ENCODE measurements around the gene TRAF1. TPM values are rescaled to one million over a fixed set of nuclear protein-coding genes. Genes with fewer than 3 reads are reported as not detected.

Gene TRAF1
- total and polyA plus RNA-seq, 4 donors: 0.38 to 2.6 (median 0.71) TPM

- Histone ChIP-seq H3K4me1 (ENCODE audit: control insufficient read depth in 4 of 4, insufficient read depth in 4 of 4, low read length in 3 of 4) (no peaks in the 10 kb centered on the region), H3K9ac (ENCODE audit: low read depth in 1 of 2, low read length in 2 of 2) (no peak overlapping the region), H3K9me3 (ENCODE audit: control insufficient read depth in 4 of 4, low read length in 3 of 4) (no peaks in the 10 kb centered on the region), H3K27ac (ENCODE audit: low read depth in 1 of 2, low read length in 2 of 2) (no peak overlapping the region), H3K27me3 (ENCODE audit: control insufficient read depth in 4 of 4, insufficient read depth in 4 of 4, low read length in 3 of 4) (no peaks in the 10 kb centered on the region), H3K36me3 (ENCODE audit: control insufficient read depth in 4 of 4, insufficient read depth in 3 of 4, low read depth in 1 of 4, low read length in 3 of 4) (peaks cover 4 to 43% (median 38%) of the 10 kb centered on the region in 4 donors), H3K4me3 (ENCODE audit: low read depth in 1 of 3, low read length in 3 of 3) (no peak overlapping the region)
- no peak for TF ChIP-seq CTCF (IDR thresholded peaks at IDR 0.05; ENCODE audit: low read depth, low read length, missing input control)
- no peak for TF ChIP-seq EGR1 (IDR thresholded peaks at IDR 0.05; ENCODE audit: low read depth in 2 of 2)
- no peak for TF ChIP-seq RXRA (IDR thresholded peaks at IDR 0.05)
- TF ChIP-seq HNF4A (conservative IDR thresholded peaks at IDR 0.05): no peak
- TF ChIP-seq REST (IDR thresholded peaks at IDR 0.05): no peak
- TF ChIP-seq YY1 (IDR thresholded peaks at IDR 0.05): no peak
- no peak for TF ChIP-seq FOXA2 (IDR thresholded peaks at IDR 0.05)
- no peak for TF ChIP-seq RAD21 (IDR thresholded peaks at IDR 0.05)
- TF ChIP-seq SP1 (IDR thresholded peaks at IDR 0.05): no peak
- WGBS: 85% methylated on average over 8 of the region's 8 CpGs
- no peak for DNase-seq (ENCODE audit: low spot score)
Observed at GRCh38 chr9:120950421-120951388, 24.1 kb upstream of the TRAF1 start.

GRCh38 chr9:120949290-120949689 is 22.7 kb upstream of the TRAF1 start:
- Histone ChIP-seq H3K4me1 (ENCODE audit: control insufficient read depth in 4 of 4, insufficient read depth in 4 of 4, low read length in 3 of 4) (peaks cover 0 to 5% (median 2%) of the 10 kb centered on the region in 4 donors), H3K9me3 (ENCODE audit: control insufficient read depth in 4 of 4, low read length in 3 of 4) (no peaks in the 10 kb centered on the region), H3K27ac (ENCODE audit: low read depth in 1 of 2, low read length in 2 of 2) (no peak overlapping the region), H3K4me3 (ENCODE audit: low read depth in 1 of 3, low read length in 3 of 3) (no peak overlapping the region), H3K27me3 (ENCODE audit: control insufficient read depth in 4 of 4, insufficient read depth in 4 of 4, low read length in 3 of 4) (no peaks in the 10 kb centered on the region), H3K9ac (ENCODE audit: low read depth in 1 of 2, low read length in 2 of 2) (no peak overlapping the region), H3K36me3 (ENCODE audit: control insufficient read depth in 4 of 4, insufficient read depth in 3 of 4, low read depth in 1 of 4, low read length in 3 of 4) (peaks cover 4 to 33% (median 31%) of the 10 kb centered on the region in 4 donors)
- 90% methylated on average over 2 of the region's 2 CpGs for WGBS
- DNase-seq (ENCODE audit: low spot score): no peak
- TF ChIP-seq GABPA (IDR thresholded peaks at IDR 0.05 in 1 of 2, conservative IDR thresholded peaks at IDR 0.05 in 1 of 2) (no peak), HNF4G (IDR thresholded peaks at IDR 0.05) (no peak), RXRA (IDR thresholded peaks at IDR 0.05) (no peak), MAX (IDR thresholded peaks at IDR 0.05) (no peak), SP1 (IDR thresholded peaks at IDR 0.05) (no peak), ATF3 (IDR thresholded peaks at IDR 0.05) (no peak), FOXA1 (IDR thresholded peaks at IDR 0.05) (no peak), RAD21 (IDR thresholded peaks at IDR 0.05) (no peak)

Measured in liver (tissue), 9 donors.